Pancreas (tissue), 10 donors: Measurements from ENCODE around the gene CREBRF. TPM values are rescaled to one million over a fixed set of nuclear protein-coding genes. Genes with fewer than 3 reads are reported as not detected.
A peak's percentile ranks its signal among the peaks of the same experiment; 100 is the strongest.

Experiments
- ATAC-seq, 4 donors: fragments of 200-7000 bp; cut with Tn5 transposase; one replicate each; pipeline versions ENCODE4 v1.8.0 to v1.9.1; 2020; ENCODE audit warnings: mild to moderate bottlenecking in 4 of 4, moderate library complexity in 4 of 4
- DNase-seq, 6 donors: peaks; one replicate each; pipeline ENCODE4 v3.0.0-alpha.2; 2020
- FAIRE-seq: peaks from 2 replicates; lab custom pipeline; 2012; peaks lifted over from hg19 to GRCh38; lab: Jason Lieb, UNC
- H3K27ac ChIP-seq, 4 donors: fragments of 200-600 bp; sonication (generic); 1 replicate in 3 of 4; 2 replicates in 1 of 4; pipeline versions ENCODE4 v1.5.0 to v1.8.0; 2020
- H3K27me3 ChIP-seq, 4 donors: fragments of 200-600 bp; one replicate each; pipeline ENCODE4 v1.8.0; 2021
- H3K36me3 ChIP-seq, 3 donors: fragments of 200-600 bp; sonication (generic) in 1 of 3; one replicate each; pipeline versions ENCODE4 v1.5.0 to v1.8.0; 2020 to 2021
- H3K4me1 ChIP-seq, 3 donors: fragments of 200-600 bp; one replicate each; pipeline ENCODE4 v1.8.0; 2021
- H3K4me3 ChIP-seq, 4 donors: fragments of 200-600 bp; sonication (generic) in 2 of 4; one replicate each; pipeline versions ENCODE4 v1.5.0 to v1.8.0; 2020 to 2021
- H3K9me3 ChIP-seq, 4 donors: fragments of 200-600 bp; one replicate each; pipeline ENCODE4 v1.8.0; 2021
- WGBS, 2 donors: extraction: QIAGEN DNeasy Blood & Tissue Kit; methylation state at CpG; one replicate each; pipeline ENCODE4 v1.1.7; 2013; 5-methylcytosine and 5-hydroxymethylcytosine counted together
- intact Hi-C, 3 donors: fragments of 100-400 bp; cut with DNase I; formaldehyde crosslinking; loops; one replicate each; pipeline versions ENCODE4 v1.11.1 to v1.14.2; 2022
- polyA plus RNA-seq, 2 donors: library from polyadenylated mRNA; stranded (reverse); fragments of 200-250 nt; gene quantifications; one replicate each; pipeline ENCODE4 v1.2.3, GENCODE V29; 2013
- total RNA-seq, 6 donors: library from RNA; stranded (reverse); fragmentation: NEBNext Ultra II Directional in 4 of 6; extraction: Animal tissue kit (Norgen Biotek cat#: 25700) in 4 of 6; gene quantifications; one replicate each; pipeline versions ENCODE4 v1.2.1 to v1.2.4, GENCODE V29; 2021 to 2023
- TF ChIP-seq, protein P1 (sequence below), 4 donors: fragments of 200-600 bp; sonication (generic) in 3 of 4; IDR thresholded peaks; one replicate each; pipeline versions ENCODE4 v1.5.0 to v1.8.0; 2021; ENCODE audit warnings: antibody characterized with exemption in 4 of 4
- donor health status: healthy with polysubstance abuse.
- donor health status: DM: no; HTN: no; CAD: no; lungs with moderate emphysema.
- donor health status: DM: no; HTN: no; CAD: no.
- donor health status: control.
- donor health status: control.
- donor health status: Bipolar disorder and iron deficiency.
- donor health status: DM: yes; HTN: yes; CAD: no.
- donor health status: DM: no; HTN: no; CAD: no.
- donor health status: DM: no; HTN: no; CAD: no.
- donor health status: DM: yes; HTN: yes; CAD: no.

Gene CREBRF
- total and polyA plus RNA-seq, 8 donors = 3.6 to 21.4 (median 11.3) TPM

DNA sequence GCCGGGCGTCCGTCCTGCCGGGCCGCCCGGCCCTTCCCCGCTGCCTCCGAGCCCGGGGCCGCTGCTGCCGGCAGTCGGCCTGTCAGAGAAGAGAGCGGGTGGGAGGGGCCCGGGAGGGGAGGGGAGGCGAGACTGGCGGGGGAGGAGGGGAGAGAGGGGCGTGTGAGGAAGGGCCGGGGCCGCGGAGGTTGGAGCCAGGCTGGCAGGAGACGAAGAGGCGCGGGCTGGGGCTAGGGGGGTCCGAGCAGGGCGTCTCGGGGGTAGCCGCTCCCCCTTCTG, 570 bp downstream of the CREBRF start:
- H3K27ac ChIP-seq = peak overlapping the region; percentile 91 to 100 (median 98)
- ATAC-seq (peak; percentile 68 to 79 (median 77)), FAIRE-seq (no peak), DNase-seq (peak in 2 of 6 donors; percentile 88 to 90)
- H3K36me3 ChIP-seq = no peaks in the 10 kb centered on the region
- H3K4me3 ChIP-seq = peak overlapping the region; percentile 95 to 100 (median 99)
- 0 to 1% methylated on average over 18 to 27 of the region's 27 CpGs for WGBS, 2 donors
- no peaks in the 10 kb centered on the region for H3K27me3 ChIP-seq
- TF ChIP-seq, protein P1, sequence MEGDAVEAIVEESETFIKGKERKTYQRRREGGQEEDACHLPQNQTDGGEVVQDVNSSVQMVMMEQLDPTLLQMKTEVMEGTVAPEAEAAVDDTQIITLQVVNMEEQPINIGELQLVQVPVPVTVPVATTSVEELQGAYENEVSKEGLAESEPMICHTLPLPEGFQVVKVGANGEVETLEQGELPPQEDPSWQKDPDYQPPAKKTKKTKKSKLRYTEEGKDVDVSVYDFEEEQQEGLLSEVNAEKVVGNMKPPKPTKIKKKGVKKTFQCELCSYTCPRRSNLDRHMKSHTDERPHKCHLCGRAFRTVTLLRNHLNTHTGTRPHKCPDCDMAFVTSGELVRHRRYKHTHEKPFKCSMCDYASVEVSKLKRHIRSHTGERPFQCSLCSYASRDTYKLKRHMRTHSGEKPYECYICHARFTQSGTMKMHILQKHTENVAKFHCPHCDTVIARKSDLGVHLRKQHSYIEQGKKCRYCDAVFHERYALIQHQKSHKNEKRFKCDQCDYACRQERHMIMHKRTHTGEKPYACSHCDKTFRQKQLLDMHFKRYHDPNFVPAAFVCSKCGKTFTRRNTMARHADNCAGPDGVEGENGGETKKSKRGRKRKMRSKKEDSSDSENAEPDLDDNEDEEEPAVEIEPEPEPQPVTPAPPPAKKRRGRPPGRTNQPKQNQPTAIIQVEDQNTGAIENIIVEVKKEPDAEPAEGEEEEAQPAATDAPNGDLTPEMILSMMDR (IDR thresholded peaks at IDR 0.05) = no peak
- no peaks in the 10 kb centered on the region for H3K9me3 ChIP-seq
- H3K4me1 ChIP-seq = peaks cover 0 to 13% (median 6%) of the 10 kb centered on the region in 3 donors
- intact Hi-C loops = no loop called here

DNA sequence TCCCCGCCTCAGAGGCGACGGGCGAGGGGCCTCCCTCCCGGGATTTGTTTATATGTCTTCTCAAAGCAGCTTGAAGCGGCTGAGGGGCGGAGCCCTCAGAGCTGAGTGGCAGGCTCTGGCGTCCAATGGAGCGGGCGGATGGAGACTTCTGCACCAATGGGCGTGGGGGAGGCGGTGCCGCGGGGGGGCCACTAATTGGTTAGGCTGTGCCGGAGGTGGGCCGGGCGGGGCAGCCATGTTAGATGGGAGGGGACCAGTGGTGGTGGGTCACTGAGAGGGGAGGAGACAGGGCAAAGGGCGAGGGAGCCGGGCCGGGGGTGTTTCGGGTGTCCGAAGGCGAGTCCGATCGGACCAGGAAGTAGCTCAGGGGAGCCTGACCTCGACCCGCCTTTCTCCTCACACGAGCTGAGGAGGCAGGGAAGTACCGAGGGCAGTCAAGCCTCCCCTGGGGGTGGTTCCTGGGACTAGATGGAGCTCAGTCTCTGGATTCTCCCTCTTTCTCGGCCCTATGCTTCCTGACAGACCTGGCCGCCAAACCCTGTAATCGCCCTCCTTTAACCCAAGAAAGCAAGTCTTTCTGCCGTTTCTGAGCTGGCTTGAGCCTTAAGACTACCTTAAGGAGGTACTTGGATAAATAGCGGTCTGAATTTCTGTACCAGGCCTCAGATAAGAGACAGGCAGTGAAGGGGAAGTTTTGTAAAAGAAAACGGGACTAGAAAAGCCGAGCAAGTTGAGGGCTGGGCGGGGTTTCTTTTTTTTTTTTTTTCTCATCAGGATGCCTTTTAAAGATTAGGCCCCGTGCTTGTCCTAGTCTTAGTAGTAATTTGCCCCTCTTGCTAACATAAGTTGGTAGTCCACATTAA, 1.1 kb downstream of the CREBRF start:
- ATAC-seq = peak; percentile 92 to 96 (median 92)
- H3K27me3 ChIP-seq = no peaks in the 10 kb centered on the region
- no peak for FAIRE-seq
- no peaks in the 10 kb centered on the region for H3K9me3 ChIP-seq
- TF ChIP-seq, protein P1 (IDR thresholded peaks at IDR 0.05) = no peak
- peaks cover 0 to 13% (median 6%) of the 10 kb centered on the region in 3 donors for H3K4me1 ChIP-seq
- peak overlapping the region; percentile 95 to 100 (median 99) for H3K4me3 ChIP-seq
- H3K36me3 ChIP-seq = no peaks in the 10 kb centered on the region
- DNase-seq = peak; percentile 98 to 99 (median 98)
- 0% methylated on average over 32 to 38 of the region's 38 CpGs for WGBS, 2 donors
- H3K27ac ChIP-seq = peak overlapping the region; percentile 91 to 100 (median 98)
- intact Hi-C loops = no loop called here

DNA sequence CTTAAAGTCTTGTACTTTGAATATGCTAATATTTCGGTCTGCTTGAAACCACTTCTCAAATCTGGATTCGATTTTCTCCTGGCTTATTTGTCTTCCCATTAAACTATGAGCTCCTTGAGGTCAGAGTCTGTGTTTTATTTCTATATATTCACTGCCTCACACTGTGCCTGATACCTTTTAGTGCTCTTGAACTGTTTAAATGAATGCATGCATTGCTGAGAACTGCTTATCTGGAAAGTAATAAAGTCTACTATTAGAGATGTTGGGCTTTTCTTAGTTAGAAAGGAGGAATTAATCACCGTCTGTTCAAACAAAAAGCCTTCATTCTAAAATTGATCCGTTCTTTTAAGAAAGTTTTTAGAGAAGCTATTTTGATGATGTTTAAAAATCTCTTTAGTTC, 6.0 kb downstream of the CREBRF start:
- Histone ChIP-seq H3K27ac (no peak overlapping the region), H3K27me3 (no peaks in the 10 kb centered on the region), H3K36me3 (no peaks in the 10 kb centered on the region), H3K4me3 (no peak overlapping the region), H3K4me1 (peaks cover 0 to 13% (median 6%) of the 10 kb centered on the region in 3 donors), H3K9me3 (no peaks in the 10 kb centered on the region)
- no peak for DNase-seq
- intact Hi-C loops = no loop called here
- TF ChIP-seq, protein P1 (IDR thresholded peaks at IDR 0.05) = no peak
- no peak for FAIRE-seq
- WGBS, 2 donors = 58 to 60% methylated on average over 4 of the region's 4 CpGs
- ATAC-seq = no peak

DNA sequence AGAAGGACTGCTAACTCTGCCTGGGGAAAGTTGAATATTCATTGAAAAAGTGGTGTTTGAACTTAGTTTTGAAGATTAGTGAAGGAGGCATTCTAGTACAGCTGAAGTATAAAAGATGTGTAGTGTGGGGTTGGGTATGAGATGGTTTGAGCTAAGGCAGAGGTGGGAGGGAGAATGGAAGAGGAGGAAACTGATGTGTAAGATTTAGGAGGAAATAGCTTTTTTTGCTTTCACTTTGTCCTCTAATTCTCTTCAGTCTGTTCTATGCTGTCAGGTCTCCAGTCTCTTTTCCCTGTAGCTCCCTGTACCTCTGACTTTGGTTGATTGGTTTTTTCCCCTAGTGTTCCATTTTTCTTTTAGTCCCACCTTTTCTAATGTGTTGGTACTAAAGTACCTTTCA, 9.0 kb downstream of the CREBRF start:
- FAIRE-seq = no peak
- no peak overlapping the region for H3K27ac ChIP-seq
- ATAC-seq = peak in 1 of 4 donors; percentile 45
- TF ChIP-seq, protein P1 (IDR thresholded peaks at IDR 0.05) = no peak
- no peak for DNase-seq
- no peaks in the 10 kb centered on the region for H3K9me3 ChIP-seq
- H3K4me1 ChIP-seq = no peaks in the 10 kb centered on the region
- H3K4me3 ChIP-seq = no peak overlapping the region
- H3K36me3 ChIP-seq = no peaks in the 10 kb centered on the region
- intact Hi-C loops = no loop called here
- no peaks in the 10 kb centered on the region for H3K27me3 ChIP-seq

DNA sequence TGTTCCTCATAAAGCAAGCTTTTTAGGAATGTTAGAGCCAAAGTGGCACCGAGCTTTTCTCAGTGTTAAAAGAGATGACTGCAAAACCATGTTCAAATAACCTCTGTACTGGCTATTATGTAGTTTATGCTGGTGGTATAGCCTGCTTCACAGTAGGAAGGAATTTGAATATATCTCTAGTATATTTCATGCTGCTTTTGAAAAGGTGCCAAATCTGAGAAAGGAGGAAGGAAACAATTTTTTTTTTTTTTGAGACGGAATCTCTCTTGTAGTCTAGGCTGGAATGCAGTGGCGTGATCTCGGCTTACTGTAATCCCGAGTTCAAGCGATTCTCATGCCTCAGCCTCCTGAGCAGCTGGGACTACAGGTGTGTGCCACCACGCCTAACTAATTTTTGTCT, 13.5 kb downstream of the CREBRF start:
- no peak for DNase-seq
- H3K4me1 ChIP-seq = no peaks in the 10 kb centered on the region
- no peaks in the 10 kb centered on the region for H3K36me3 ChIP-seq
- H3K27ac ChIP-seq = no peak overlapping the region
- no peaks in the 10 kb centered on the region for H3K27me3 ChIP-seq
- TF ChIP-seq, protein P1 (IDR thresholded peaks at IDR 0.05) = no peak
- WGBS, 2 donors = 89 to 95% methylated on average over 7 of the region's 7 CpGs
- ATAC-seq = no peak
- no peaks in the 10 kb centered on the region for H3K9me3 ChIP-seq
- intact Hi-C loops = no loop called here
- no peak overlapping the region for H3K4me3 ChIP-seq
- no peak for FAIRE-seq
